IMR-90 (cell line): ENCODE results near the gene NT5C1A. TPM values are rescaled to one million over a fixed set of nuclear protein-coding genes. Genes with fewer than 3 reads are reported as not detected.
A peak's percentile ranks its signal among the peaks of the same experiment; 100 is the strongest.

Source experiments
- ATAC-seq: fragments of 200-7000 bp; cut with Tn5 transposase; 2 replicates; pipeline ENCODE4 v1.9.1; 2020; ENCODE audit warnings: low read depth, mild to moderate bottlenecking, moderate library complexity
- BruUV-seq: library from RNA; stranded (reverse); fragments of 400-500 nt; replicated peaks from 2 replicates; lab custom pipeline; 2021; lab: Mats Ljungman, UMichigan
- CTCF ChIA-PET: fragments of 300-600 bp; formaldehyde crosslinking; extraction: SDS; loops from one replicate; lab custom pipeline; 2021; ENCODE audit warnings: antibody characterized with exemption; lab: Yijun Ruan, JAX
- POLR2A ChIA-PET: fragments of 300-600 bp; sonication (Branson Sonifier 250); formaldehyde crosslinking; loops from one replicate; lab custom pipeline; 2022; ENCODE audit warnings: antibody characterized with exemption; ENCODE audit not compliant: unreplicated experiment; lab: Charles Lee
- DNase-seq: peaks from one replicate; pipeline ENCODE4 v3.0.0; 2013
- H2AFZ ChIP-seq: replicated peaks from 2 replicates; pipeline ENCODE3; 2013; ENCODE audit warnings: low read length, mild to moderate bottlenecking; ENCODE audit not compliant: poor library complexity
- H2AK5ac ChIP-seq: 2 replicates; pipeline ENCODE4 v1.6.1; 2013; ENCODE audit warnings: low read depth, low read length, inconsistent platforms
- H2AK9ac ChIP-seq: replicated peaks from 2 replicates; pipeline ENCODE3; 2013; ENCODE audit warnings: mild to moderate bottlenecking, low read depth, low read length, moderate library complexity; ENCODE audit not compliant: poor library complexity
- H2BK120ac ChIP-seq: 2 replicates; pipeline ENCODE4 v1.6.1; 2013; ENCODE audit warnings: low read depth, low read length, inconsistent platforms
- H2BK15ac ChIP-seq: 3 replicates; pipeline ENCODE4 v1.6.1; 2013; ENCODE audit warnings: low read depth, low read length, inconsistent platforms
- H2BK20ac ChIP-seq: 2 replicates; pipeline ENCODE4 v1.6.1; 2013; ENCODE audit warnings: low read depth, mild to moderate bottlenecking, inconsistent platforms, low read length, moderate library complexity
- H2BK5ac ChIP-seq: 2 replicates; pipeline ENCODE4 v1.6.1; 2013; ENCODE audit warnings: mild to moderate bottlenecking, low read depth, low read length, inconsistent platforms; ENCODE audit not compliant: poor library complexity, severe bottlenecking
- H3K14ac ChIP-seq: replicated peaks from 2 replicates; pipeline ENCODE4 v1.6.1; 2013; ENCODE audit warnings: low read depth, low read length, inconsistent platforms
- H3K18ac ChIP-seq: 2 replicates; pipeline ENCODE4 v1.6.1; 2013; ENCODE audit warnings: low read depth, low read length, control low read depth
- H3K23ac ChIP-seq: 2 replicates; pipeline ENCODE4 v1.6.1; 2013; ENCODE audit warnings: low read depth, low read length, inconsistent platforms
- H3K27ac ChIP-seq: 2 replicates; pipeline ENCODE4 v1.5.1; 2013; ENCODE audit warnings: mild to moderate bottlenecking, control low read depth, low read length; ENCODE audit not compliant: insufficient read depth
- H3K27me3 ChIP-seq: 2 replicates; pipeline ENCODE4 v1.6.1; 2013; ENCODE audit warnings: low read length; ENCODE audit not compliant: control insufficient read depth, insufficient read depth
- H3K36me3 ChIP-seq: 2 replicates; pipeline ENCODE4 v1.6.1; 2013; ENCODE audit warnings: low read length, mixed read lengths; ENCODE audit not compliant: control insufficient read depth, insufficient read depth
- H3K4ac ChIP-seq: 2 replicates; pipeline ENCODE4 v1.6.1; 2013; ENCODE audit warnings: low read depth, low read length, inconsistent platforms
- H3K4me1 ChIP-seq: 2 replicates; pipeline ENCODE4 v1.6.1; 2013; ENCODE audit warnings: low read length, mixed read lengths; ENCODE audit not compliant: control insufficient read depth, insufficient read depth
- H3K4me2 ChIP-seq: 2 replicates; pipeline ENCODE4 v1.6.1; 2013; ENCODE audit warnings: low read depth, mild to moderate bottlenecking, control low read depth, low read length, moderate library complexity
- H3K4me3 ChIP-seq: 2 replicates; pipeline ENCODE4 v1.5.1; 2013; ENCODE audit warnings: low read depth, mild to moderate bottlenecking, control low read depth, low read length, moderate library complexity; ENCODE audit not compliant: insufficient read depth
- H3K56ac ChIP-seq: 2 replicates; pipeline ENCODE4 v1.6.1; 2013; ENCODE audit warnings: low read length, inconsistent platforms; ENCODE audit not compliant: insufficient read depth; ENCODE audit errors: extremely low read depth
- H3K79me1 ChIP-seq, 2 experiments: 2 replicates each; pipeline ENCODE4 v1.6.1; 2013; ENCODE audit warnings: low read length in 2 of 2, inconsistent platforms in 1 of 2, low read depth in 1 of 2
- H3K9ac ChIP-seq: 2 replicates; pipeline ENCODE4 v1.6.1; 2013; ENCODE audit warnings: low read depth, low read length, control low read depth
- H3K9me1 ChIP-seq: 2 replicates; pipeline ENCODE4 v1.6.1; 2013; ENCODE audit warnings: low read length, inconsistent platforms; ENCODE audit not compliant: insufficient read depth
- H3K9me3 ChIP-seq: 2 replicates; pipeline ENCODE4 v1.6.1; 2013; ENCODE audit warnings: low read length; ENCODE audit not compliant: control insufficient read depth, insufficient read depth
- H4K20me1 ChIP-seq: 2 replicates; pipeline ENCODE4 v1.6.1; 2013; ENCODE audit warnings: low read length, inconsistent platforms; ENCODE audit not compliant: insufficient read depth
- H4K5ac ChIP-seq: 2 replicates; pipeline ENCODE4 v1.6.1; 2013; ENCODE audit warnings: mild to moderate bottlenecking, low read depth, low read length, control low read depth
- H4K8ac ChIP-seq, 2 experiments: 2 replicates each; pipeline ENCODE4 v1.6.1; 2013; ENCODE audit warnings: low read depth in 2 of 2, low read length in 2 of 2, control low read depth in 1 of 2, inconsistent platforms in 1 of 2
- H4K91ac ChIP-seq: 2 replicates; pipeline ENCODE4 v1.6.1; 2013; ENCODE audit warnings: low read depth, low read length, inconsistent platforms; ENCODE audit not compliant: insufficient read depth
- BHLHE40 ChIP-seq: fragments of 150-350 bp; IDR thresholded peaks from 2 replicates; pipeline ENCODE4 v1.6.1; 2016; ENCODE audit warnings: mild to moderate bottlenecking, low read depth, low read length
- CEBPB ChIP-seq: IDR thresholded peaks from 2 replicates; pipeline ENCODE4 v1.6.1; 2012; ENCODE audit warnings: low read depth, low read length, improper control_type of control experiment
- CHD1 ChIP-seq: IDR thresholded peaks from 2 replicates; pipeline ENCODE4 v1.6.1; 2012; ENCODE audit warnings: low read depth, low read length, improper control_type of control experiment
- CTCF ChIP-seq: conservative IDR thresholded peaks from 2 replicates; pipeline ENCODE4 v1.5.1; 2012; ENCODE audit warnings: mild to moderate bottlenecking, low read depth, low read length, improper control_type of control experiment
- ELK1 ChIP-seq: fragments of 150-350 bp; IDR thresholded peaks from 2 replicates; pipeline ENCODE4 v1.6.1; 2016; ENCODE audit warnings: low read depth, mild to moderate bottlenecking, low read length, moderate library complexity, borderline replicate concordance
- FOS ChIP-seq: fragments of 150-350 bp; IDR thresholded peaks from 2 replicates; pipeline ENCODE4 v1.6.1; 2016; ENCODE audit warnings: low read depth, low read length
- MAFK ChIP-seq: IDR thresholded peaks from 2 replicates; pipeline ENCODE4 v1.6.1; 2012; ENCODE audit warnings: low read depth, low read length, improper control_type of control experiment
- MAZ ChIP-seq: IDR thresholded peaks from 2 replicates; pipeline ENCODE4 v1.6.1; 2012; ENCODE audit warnings: low read depth, mild to moderate bottlenecking, low read length, improper control_type of control experiment, moderate library complexity, borderline replicate concordance
- MXI1 ChIP-seq: IDR thresholded peaks from 2 replicates; pipeline ENCODE4 v1.6.1; 2012; ENCODE audit warnings: low read depth, mild to moderate bottlenecking, low read length, moderate library complexity, borderline replicate concordance
- NFE2L2 ChIP-seq: fragments of 150-350 bp; IDR thresholded peaks from 2 replicates; pipeline ENCODE4 v1.6.1; 2016; ENCODE audit warnings: low read depth, mild to moderate bottlenecking, low read length
- POLR2A ChIP-seq: IDR thresholded peaks from 2 replicates; pipeline ENCODE4 v1.6.1; 2012; ENCODE audit warnings: mild to moderate bottlenecking, low read depth, low read length
- RAD21 ChIP-seq: IDR thresholded peaks from 2 replicates; pipeline ENCODE4 v1.6.1; 2012; ENCODE audit warnings: low read length, improper control_type of control experiment
- RCOR1 ChIP-seq: IDR thresholded peaks from 2 replicates; pipeline ENCODE4 v1.6.1; 2012; ENCODE audit warnings: mild to moderate bottlenecking, low read length, improper control_type of control experiment; ENCODE audit not compliant: insufficient replicate concordance
- RFX5 ChIP-seq: IDR thresholded peaks from 2 replicates; pipeline ENCODE4 v1.8.0; 2012; ENCODE audit warnings: low read depth, mild to moderate bottlenecking, low read length, moderate library complexity
- SMC3 ChIP-seq: fragments of 150-350 bp; IDR thresholded peaks from 2 replicates; pipeline ENCODE4 v1.6.1; 2016; ENCODE audit warnings: low read depth, mild to moderate bottlenecking, antibody characterized with exemption, low read length, moderate library complexity
- WGBS, 2 experiments: methylation state at CpG; one replicate each; pipeline versions ENCODE4 v1.1.5 to v1.1.7; 2013; ENCODE audit warnings: missing lambda C conversion rate in 2 of 2; ENCODE audit not compliant: insufficient read length in 1 of 2; ENCODE audit errors: extremely low coverage in 2 of 2; 5-methylcytosine and 5-hydroxymethylcytosine counted together
- dilution Hi-C: fragments of 300-500 bp; cut with HindIII; formaldehyde crosslinking; loops from one replicate; pipeline ENCODE4 v1.14.3; 2018; ENCODE audit warnings: low sequenced_read_pairs; ENCODE audit not compliant: unreplicated experiment
- in situ Hi-C: fragments of 300-500 bp; cut with MboI; formaldehyde crosslinking; loops from 3 replicates; pipeline ENCODE4 v1.14.3; 2019; ENCODE audit warnings: low sequenced_read_pairs, inconsistent platforms, mixed read lengths
- intact Hi-C: fragments of 100-400 bp; cut with micrococcal nuclease; formaldehyde crosslinking; loops from 2 replicates; pipeline ENCODE4 v1.10.0; 2022
- polyA plus RNA-seq, 3 experiments: library from polyadenylated mRNA; depleted of rRNA; stranded (reverse); fragments of >200 nt; gene quantifications; 2 replicates each; pipeline ENCODE4 v1.2.3, GENCODE V29; 2012; ENCODE audit warnings: low replicate concordance in 1 of 3
- total RNA-seq: library from RNA; depleted of rRNA; stranded (reverse); fragments of >200 nt; gene quantifications from 2 replicates; pipeline ENCODE4 v1.2.3, GENCODE V29; 2012

NT5C1A gene
- total and polyA plus RNA-seq, 2 of the 4 experiments (the other 2 are of a cell fraction) = not detected

- Histone ChIP-seq H3K9ac (no peak overlapping the region), H2BK15ac (no peak overlapping the region), H2AK9ac (no peak overlapping the region), H3K23ac (no peak overlapping the region), H2BK5ac (no peak overlapping the region), H3K4me3 (no peak overlapping the region), H2AK5ac (no peak overlapping the region), H3K14ac (no peak overlapping the region), H3K27ac (no peak overlapping the region), H2BK120ac (no peak overlapping the region), H3K18ac (no peak overlapping the region), H3K56ac (no peak overlapping the region), H2AFZ (peak overlapping the region; percentile 58), H4K20me1 (0 out of 2 replicates have a peak, but pooled peaks cover 3% of the 10 kb centered on the region), H2BK20ac (no peak overlapping the region), H4K91ac (no peak overlapping the region), H4K5ac (no peak overlapping the region), H3K4ac (no peak overlapping the region), H3K4me2 (no peak overlapping the region), H3K36me3 (no peaks in the 10 kb centered on the region), H3K4me1 (peaks cover 2% of the 10 kb centered on the region; the same call in 1 of the 2 replicates), H4K8ac (no peak overlapping the region), H3K9me3 (no peaks in the 10 kb centered on the region), H3K79me1 (no peaks in the 10 kb centered on the region), H3K27me3 (peaks cover 3% of the 10 kb centered on the region; the same call in 1 of the 2 replicates), H3K9me1 (no peaks in the 10 kb centered on the region)
- DNase-seq (no peak), ATAC-seq (no peak)
- POLR2A ChIA-PET = no interaction called here
- dilution Hi-C loops = no loop called here
- intact Hi-C loops = loop anchor here (10.0 kb wide), 1 partner anchor 195 kb away; no protein-coding TSS in a partner anchor
- CTCF ChIA-PET = interaction anchor here (2.3 kb wide), 1 partner anchor 44 kb away, joined by 10 read pairs; no protein-coding TSS in a partner anchor
- in situ Hi-C loops = loop anchor here (5.0 kb wide), 1 partner anchor 48 kb away; no protein-coding TSS in a partner anchor
- 40% methylated on average over 26 of the region's 42 CpGs; no CpG with 5 or more reads in 1 of the 2 experiments for WGBS, 2 experiments
- no TSS peak for BruUV-seq
- TF ChIP-seq RFX5 = no peak
- TF ChIP-seq POLR2A = no peak
- TF ChIP-seq MAZ = peak; percentile 56; the same call in 1 of the 2 replicates
- peak; percentile 54 for TF ChIP-seq CTCF
- TF ChIP-seq BHLHE40 = no peak
- TF ChIP-seq ELK1 = no peak
- no peak for TF ChIP-seq MAFK
- no peak for TF ChIP-seq MXI1
- peak; percentile 25; the same call in 1 of the 2 replicates for TF ChIP-seq RAD21
- no peak for TF ChIP-seq CHD1
- TF ChIP-seq SMC3 = peak; percentile 39
- no peak for TF ChIP-seq RCOR1
- TF ChIP-seq NFE2L2 = no peak
- no peak for TF ChIP-seq CEBPB
- TF ChIP-seq FOS = no peak
These were observed 62.1 kb downstream of the NT5C1A start for GRCh38 chr1:39609618-39610331.
